Activated CD4-positive, alpha-beta T cell treated with anti-CD3 and anti-CD28 coated beads for 4 hours (primary cell): ENCODE results near the gene PRDM13.
"Not testable (repeated sequence)": the region's sequence is repeated elsewhere in the genome, so short reads cannot be mapped to it uniquely, and the experiment has no call there.

Source experiments
- DNase-seq, 2 donors: peaks; one replicate each; pipeline ENCODE4 v3.0.0-alpha.2; 2020

The PRDM13 gene

DNA sequence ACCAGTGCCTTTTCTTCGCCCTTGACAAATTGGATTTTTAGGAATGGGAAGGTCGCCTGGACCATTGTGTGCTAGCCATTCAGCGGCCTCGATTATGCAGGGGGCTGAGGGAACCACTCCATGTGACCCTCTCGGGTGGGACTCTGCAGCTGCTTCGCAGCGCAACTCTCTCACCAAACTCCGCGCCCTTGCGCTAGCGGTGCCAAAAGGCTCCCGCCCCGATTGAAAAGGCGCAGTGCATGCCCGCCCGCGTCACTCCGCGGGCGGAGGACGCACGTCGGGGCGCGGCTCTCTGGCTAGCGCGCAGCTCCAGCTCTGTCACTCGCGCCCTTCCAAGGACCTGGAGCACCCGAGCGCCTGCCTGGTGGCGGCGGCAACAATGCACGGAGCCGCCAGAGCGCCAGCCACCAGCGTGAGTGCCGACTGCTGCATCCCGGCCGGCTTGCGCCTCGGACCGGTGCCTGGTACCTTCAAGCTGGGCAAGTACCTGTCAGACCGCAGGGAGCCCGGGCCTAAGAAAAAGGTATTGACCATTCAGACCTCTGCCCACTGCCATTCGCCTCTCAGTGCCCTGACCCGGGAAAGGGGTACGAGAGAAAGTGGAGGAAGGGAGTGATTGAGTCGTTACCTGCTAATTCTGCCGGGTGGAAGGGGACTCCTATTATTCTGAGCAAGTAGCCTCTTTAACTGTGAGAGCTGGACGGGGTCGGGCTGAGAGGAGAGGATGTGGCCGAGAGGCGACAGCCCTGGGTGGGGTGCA is at the start of gene PRDM13:
Gene PRDM13, plus strand, starts transcription at position 178 of the 760 bp plus-strand sequence. Its CDS starts 202 bp downstream, at position 380.
- DNase-seq, result no peak

DNA sequence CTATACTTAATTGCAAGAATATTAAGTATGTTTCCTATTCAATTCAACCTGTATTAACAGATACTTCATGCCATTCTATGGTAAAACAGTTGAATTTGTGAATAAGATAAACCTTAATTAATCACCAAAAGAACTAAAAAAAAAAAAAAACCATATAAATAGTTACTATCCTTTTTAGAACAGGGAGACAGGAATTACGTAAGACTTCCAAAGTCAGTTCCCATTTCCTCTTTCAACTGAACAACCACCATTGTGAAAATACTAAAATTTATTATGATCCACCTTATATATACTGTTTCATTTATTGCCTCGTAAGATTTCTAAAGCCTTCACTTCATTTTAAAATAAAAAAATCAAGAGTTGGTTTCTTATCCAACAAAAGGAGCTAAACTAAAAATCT is 47.6 kb upstream of the PRDM13 start:
- DNase-seq, result no peak

DNA sequence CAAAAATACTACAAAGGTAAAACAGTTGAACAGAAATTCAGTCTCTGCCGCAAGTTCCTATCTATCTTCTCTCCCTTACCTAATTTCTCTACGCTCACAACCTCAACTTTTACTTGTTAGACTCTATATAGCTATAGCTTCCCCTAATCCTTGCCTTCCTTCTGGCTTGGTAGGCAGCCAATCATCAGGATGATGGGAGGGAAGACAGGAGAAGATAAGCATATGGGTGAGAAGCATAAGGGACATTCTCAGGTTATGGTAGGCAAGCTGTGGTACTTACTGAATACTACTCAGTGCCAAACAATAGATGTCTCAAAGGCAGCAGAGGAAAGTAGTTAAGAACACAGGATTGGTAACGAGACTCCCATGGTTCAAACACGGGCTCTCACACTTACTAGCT is 46.0 kb upstream of the PRDM13 start:
- DNase-seq, result no peak

DNA sequence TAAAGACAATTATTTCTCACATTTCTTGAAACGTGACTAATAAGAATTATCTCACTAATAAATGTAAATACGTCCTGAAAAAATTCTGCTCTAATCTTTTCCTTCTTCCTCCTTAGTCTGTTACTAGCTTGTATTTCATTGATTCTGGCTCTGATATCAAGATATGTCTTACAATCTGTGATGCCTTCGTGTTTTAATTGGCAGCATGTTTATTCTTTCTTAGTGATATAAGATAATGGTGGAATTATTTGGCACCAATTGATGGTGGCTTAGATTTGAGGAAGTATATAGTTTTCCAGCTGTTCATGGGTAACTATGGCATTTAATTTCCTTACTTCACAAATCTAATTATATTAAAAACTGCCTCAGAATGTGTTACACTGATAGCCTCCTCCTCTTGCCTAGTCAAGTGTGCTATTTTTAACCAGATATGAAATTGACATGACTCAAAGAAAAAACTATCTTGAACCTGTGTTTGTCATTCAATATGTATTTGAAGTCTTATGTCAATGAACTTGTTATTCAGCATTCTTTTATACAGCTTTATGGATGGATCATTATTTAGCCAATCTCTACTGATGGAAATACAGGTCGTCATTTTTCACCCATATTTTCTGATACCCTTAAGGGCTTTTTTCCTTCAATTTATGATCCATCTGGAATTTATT is 43.4 kb upstream of the PRDM13 start:
- no peak for DNase-seq

DNA sequence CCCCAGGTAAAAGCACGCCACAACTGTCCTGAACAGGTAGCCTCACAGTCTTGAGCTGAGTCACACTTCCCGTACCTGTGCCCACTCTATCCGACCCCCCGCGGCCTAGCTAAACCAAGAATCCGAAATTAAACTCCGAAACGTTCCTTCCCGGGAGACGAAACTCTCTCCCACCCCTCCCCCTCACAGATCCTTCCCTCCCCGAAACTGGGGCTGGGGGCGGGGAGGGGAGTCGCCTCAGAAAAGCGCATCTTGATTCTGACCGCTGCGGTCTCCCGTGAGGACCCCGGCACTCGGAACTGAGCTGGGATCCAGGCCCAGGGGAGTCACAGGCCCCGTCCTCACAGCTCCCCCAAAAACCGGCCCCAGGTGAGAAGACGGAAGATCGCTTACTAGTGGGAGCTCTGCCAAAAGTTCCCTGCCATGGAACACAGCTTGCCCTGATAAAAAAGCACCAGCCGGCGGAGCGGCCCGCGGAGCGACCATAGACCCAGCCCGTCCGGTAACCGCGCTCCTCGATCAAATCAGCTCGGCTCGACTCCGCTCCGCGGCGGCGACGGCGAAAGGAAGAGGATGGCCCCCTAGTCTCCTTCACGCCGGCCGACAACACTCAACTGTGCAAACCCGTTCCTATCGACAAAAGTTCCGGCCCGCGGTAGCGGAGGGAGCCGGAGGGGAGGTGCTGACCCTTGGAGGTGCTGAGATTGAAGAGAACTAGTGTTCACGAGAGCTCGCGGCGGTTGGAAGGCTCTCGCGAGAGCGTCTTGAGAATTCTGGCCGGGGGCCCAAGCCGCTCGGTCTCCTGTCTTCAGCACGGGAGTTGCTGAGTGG is 38.3 kb upstream of the PRDM13 start, which contains the start of gene CCNC:
Gene CCNC, minus strand, starts transcription at position 558 of the 831 bp plus-strand sequence. Its CDS starts 133 bp downstream, at position 425.
- peak; percentile 87 for DNase-seq

DNA sequence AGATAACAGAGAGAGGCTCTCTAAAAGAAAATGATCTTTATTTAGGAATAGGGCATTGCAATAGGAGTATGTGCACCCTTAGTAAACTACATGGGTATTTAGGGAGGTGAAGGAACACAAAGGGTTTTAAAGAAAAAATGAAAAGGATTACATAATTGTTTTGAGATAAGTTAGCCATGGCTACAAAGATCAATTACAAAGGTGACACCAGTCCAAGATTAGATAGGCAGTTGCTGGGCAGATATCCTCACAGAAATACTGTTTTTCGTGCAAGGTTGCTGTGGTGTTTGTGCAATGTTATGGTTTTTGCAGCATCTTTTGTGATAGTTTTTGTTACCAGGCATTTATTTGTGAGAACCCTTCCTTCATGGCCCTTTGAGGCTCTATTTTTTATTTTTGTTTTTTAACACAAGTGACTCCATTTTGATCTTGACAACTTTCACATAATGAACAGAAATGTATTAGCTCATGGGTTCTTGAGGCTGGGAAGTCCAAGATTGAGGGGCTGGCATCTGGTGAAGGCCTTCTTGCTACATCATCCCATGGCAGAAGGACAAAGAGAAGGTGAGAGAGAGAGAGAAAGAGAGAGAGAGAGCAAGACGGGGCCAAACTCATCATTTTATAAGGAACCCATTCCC is 32.5 kb upstream of the PRDM13 start:
- no peak for DNase-seq

DNA sequence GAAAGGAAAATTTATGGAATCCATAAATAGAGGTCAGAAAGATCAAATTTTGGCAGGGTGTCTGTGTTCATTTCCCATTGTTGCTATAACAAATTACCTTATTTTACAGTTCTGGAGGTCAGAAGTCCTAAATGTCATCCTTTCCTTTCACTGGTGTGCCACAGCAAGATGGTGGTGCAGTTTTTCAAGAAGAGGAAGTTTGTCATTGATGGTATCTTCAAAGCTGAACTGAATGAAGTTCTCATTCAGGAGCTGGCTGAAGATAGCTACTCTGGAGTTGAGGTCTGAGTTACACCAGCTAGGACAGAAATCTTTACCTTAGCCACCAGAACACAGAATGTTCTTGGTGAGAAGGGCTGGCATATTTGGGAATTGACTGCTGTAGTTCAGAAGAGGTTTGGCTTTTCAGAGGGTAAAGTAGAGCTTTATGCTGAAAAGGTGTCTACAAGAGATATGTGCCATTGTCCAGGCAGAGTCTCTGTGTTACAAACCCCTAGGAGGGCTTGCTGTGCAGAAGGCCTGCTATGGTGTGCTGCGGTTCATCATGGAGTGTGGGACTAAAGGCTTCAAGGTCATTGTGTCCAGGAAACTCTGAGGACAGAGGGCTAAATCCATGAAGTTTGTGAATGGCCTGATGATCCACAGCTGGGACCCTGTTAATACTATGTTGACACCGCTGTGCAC is 30.9 kb upstream of the PRDM13 start:
- no peak for DNase-seq

DNA sequence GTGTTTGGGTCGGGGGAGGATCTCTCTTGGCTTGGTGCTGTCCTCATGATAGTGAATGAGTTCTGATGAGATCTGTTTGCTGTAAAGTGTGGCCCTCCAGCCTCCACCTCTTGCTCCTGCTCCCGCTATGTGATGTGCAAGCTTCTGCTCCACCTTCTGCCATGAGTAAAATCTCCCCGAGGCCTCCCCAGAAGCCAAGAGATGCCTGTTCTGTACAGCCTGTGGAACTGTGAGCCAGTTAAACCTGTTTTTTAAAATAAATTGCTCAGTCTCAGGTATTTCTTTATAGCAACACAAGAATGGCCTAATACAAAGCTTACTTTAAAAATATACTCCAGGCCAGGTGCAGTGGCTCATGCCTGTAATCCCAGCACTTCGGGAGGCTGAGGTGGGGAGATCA is 26.9 kb upstream of the PRDM13 start:
- DNase-seq, result no peak

DNA sequence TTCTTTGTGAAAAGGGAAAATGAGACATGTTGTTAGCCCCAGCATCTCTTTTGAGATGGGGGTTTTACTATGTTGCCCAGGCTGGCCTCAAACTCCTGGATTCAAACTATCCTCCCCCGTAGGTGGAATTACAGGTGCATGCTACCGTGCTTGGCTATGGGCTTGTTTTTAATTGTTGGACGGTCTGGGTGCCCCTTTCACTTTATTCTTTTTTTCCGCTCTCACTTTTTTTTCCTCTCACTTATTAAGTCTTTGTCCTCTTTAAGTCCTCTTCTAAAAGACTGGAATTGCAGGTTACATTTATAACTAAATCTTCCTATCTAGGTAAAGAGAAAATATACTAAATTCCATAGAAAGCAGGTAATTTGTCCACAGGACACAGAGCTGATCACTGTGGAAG is 18.8 kb upstream of the PRDM13 start:
- no peak for DNase-seq

DNA sequence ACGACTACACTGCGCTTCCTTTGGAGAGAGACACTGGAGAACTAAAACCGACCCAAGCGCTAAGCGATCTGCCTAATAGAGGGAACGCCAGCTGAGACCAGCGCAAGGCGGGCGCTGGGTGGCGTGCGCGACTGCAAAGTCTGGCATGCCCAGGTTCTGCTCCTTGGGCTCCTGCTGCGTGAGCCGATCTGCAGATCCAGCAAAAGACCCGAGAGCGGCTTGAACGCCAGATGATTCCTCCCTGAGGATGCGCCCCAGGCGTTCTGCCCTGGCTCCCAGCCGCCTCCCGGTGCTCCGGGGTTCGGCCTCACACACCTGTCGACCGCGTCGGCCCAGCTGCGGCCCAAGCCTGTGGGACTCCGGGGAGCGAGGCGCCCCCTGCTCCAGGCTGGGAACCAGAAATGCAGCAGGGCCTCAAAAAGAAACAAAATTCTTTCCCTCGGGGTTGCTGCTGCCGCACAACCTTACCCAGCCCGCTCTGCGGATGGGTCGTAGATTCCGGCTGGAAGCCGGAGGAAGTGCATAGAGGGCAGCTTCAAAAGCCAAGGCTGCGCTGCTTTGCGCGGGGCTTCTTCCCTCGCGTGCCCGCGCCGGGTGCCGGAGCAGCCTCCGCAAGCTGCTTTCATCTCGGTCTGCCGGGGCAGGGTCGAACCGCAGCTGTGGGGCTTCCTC is 17.9 kb upstream of the PRDM13 start:
- peak; percentile 64 to 68 for DNase-seq

DNA sequence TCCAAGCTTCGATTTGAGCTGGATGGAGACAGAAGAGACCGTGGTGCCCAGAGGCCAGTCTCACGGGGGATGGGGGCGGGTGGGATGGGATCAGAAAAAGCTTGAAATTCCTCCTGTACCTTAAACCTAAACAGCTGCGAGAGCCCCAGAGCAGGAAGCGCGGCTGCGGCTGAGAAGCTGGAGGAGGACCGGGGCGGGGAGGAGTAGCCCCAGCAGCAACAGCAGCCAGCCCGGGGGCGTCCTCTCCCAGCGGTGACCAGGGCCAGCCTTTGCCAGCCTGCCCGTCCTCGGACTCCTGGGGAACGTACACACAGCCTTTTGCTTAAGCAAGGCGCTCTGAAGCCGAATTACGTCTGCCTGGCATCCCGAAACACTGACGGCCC is 17.4 kb upstream of the PRDM13 start:
- DNase-seq, result no peak

DNA sequence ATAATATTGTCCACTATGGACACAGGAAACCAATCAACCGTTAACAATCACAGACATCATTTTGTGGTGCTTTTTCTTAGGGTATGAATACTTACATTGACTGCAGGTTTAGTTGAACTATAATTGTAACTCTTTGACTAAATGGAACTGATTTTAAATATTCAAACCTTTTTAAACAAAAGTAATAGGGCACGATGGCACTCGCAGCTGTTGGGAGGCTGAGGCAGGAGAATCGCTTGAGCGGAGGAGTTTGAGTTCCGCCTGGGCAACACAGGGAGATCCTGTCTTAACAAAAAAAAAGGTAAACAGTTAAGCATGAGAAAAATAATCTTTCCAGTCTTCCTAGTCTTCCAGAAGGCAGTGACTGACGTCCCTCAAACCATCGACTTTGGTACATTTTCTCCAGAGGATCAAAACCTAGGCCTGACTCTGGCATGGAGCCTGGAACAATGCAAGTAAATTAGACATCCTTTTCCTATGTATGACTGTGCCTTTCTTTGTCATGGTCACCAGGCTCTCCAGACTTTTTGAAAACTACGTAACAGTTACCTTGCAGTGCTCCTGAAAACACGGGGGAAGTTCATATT is 16.6 kb upstream of the PRDM13 start:
- DNase-seq, result no peak

DNA sequence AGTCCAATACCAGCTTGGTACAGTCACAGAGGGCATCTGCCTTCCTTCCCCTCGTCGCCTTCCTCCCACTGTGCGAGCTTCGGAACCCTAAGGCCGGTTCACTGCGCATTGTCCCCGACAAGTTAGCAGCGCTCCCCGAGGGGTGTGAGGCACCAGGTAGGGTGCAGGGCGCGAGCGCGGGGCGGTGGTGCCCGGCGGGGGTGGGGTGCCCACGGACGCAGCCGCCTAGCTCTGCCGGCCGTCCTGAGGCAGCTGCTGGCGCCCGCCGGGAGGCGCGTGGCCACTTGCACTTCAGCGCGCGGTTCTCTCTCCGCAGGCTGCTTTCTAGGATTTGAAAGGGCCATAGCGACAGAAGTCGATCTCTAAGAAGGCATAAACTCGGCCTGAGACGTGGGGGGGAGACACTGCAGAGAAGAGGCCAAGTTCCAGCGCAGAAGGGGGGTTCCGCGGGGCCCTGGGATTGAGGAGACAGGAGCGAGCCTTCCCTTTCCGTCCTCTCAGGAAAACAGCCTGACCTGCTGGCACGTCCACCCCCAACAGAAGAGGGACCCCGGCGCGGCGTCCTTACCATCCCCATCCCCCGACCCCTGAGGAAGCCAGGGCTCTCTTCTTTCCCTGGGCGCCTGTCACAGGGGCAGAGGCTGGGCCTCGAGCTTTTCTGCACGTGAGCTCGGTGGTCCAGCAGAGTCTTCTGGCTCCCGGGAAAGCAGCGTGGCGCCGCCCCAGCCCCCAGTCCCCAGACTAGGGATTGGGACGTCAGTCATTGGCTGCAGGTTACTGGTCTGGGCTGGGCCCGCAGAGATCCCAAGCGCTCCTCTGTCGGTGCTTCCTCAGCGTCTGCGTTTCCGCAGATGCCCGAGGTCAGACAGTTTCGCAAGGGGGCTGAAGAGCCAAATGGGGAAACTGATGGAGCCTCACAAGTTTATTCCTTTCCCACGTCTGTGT is 15.6 kb upstream of the PRDM13 start:
- no peak for DNase-seq

DNA sequence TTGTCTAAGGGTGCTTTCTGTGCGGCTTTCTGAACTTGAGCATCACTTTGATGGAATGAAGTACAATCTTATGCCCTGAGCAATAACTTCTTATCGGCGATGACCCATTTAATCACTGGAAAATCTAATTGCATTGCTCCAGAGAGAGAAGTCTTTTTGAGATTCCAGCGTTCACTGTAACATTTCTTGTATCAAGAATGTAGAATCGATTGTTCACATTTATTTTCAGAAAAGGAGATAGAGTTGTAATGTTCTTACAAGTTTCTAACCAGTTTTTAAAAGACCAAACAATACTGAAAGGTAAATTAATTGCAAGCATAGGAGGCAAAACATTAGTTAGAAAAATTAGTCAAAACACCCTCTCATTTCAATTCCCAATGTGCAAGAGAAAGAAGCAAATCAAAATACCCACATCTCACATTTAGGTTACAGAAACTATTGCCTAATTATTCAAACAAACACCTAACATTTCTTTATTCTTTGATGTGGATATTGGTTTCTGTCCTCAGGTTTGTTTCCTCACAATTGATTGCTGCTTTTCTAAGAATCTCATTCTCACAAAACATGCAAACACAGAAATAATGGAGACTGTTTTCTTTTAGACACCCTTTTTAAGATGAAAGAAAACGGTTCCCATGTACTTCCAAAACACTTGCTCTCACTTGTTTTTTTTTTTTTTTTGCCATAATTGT is 14.8 kb upstream of the PRDM13 start:
- DNase-seq, result no peak

DNA sequence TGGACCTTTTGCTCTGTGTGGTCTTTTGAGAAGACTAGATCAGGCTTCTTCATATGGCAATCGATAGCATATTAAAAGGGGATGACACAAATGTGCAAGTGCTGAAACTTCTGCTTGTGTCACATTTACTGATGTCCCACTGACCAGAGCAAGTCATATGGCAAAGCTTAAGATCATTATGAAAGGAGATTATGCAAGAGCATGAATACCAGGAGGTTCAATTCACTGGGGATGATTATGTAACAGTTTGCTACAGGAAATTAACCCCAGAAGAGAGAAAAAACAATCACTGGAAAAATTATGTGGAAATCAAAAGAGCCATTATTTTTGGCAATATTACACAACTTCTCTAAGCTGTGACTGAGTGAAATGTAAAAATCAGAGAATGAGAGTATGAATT is 13.7 kb upstream of the PRDM13 start:
- no peak for DNase-seq

DNA sequence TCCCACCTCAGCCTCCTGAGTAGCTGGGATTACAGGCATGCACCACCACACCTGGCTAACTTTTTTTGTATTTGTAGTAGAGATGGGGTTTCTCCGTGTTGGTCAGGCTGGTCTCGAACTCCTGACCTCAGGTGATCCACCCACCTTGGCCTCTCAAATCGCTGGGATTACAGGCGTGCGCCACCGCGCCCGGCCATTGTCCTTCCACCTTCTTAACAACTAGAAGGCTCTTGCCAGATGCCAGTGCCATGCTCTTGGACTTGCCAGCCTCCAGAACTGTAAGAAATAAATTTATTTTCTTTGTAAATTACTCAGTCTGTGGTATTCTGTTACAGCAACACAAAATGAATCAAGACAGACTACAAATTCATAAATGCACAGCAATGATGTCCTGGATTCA is 11.9 kb upstream of the PRDM13 start:
- not testable (repeated sequence) for DNase-seq

DNA sequence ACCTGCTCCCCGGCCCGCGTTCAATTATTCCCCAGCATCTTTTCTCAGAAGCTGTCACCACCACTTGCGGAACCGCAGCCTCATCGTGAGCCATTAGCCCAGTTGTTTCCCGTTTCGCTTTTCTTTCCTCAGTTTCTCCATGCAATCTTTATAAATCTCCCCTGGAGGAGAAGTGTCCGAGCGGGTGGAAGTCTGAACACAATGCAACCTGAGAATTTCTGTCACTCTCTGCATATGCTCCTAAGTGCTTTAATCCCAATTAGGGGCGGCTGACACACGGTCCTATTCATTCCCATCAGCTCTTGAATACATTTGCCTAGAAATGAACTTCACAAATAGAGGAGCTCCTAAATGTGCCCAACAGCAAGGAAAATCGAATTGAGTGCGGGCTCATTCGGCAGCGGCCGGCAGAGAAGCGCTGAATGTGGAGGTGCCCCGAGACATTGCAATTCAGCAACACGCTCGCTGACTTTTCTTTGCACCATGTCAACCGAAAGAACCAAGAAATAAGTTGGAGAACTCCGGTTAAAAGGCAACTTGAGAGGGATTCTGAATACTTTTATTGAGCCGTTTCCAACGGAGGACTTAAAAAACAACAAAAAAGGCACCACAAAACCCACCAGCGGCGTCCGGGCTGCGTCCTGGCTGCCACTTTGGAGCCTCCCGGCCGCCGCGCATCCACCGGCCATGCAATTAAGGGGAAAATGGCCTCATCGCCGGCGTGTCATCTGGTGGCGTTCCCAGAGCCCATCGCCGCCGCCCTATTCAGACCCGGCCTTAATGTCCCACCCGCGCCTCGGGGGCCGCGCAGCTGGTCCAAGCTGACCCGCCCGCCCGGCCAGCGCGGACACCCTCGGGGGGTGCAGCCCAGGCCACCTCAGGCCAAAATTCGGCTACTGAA is 3.9 kb upstream of the PRDM13 start:
- DNase-seq, result no peak

DNA sequence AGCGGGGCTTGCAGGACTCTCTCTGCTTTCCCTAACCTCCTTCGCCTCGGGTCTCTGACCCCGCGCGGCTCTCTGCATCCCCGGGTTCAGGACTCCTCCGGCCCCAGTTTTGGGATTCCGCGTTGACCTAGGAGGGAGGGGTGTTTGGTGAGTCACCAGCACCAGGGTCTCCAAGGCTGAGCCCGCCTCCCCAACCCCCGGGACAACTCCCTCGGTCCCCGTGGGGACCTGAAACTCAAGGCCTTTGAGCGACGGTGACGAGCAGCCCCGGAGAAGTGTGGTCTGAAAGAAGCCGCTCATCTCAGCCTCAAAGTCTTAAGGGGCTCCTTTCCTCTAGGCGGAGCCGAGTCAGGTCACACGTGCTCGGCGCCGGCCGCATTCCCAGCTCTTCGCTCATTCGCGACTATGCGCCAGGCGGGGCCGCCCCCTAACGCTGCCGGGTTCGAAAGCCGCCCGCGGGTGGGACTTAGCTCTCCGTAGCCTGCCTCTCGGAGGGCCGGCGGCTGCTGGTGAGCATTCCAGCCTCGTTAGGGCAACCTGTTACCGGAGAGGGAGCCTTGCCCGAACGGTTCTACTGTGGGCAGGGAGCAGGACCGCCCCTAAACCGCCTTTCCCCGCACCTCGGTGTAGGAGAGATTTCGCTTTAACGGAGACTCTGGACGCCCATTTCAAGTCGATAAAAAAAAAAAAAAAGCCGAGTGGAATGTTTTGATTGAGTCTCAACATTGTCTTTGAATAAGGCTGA is 3.0 kb upstream of the PRDM13 start:
- DNase-seq, result peak in 1 of 2 donors; percentile 15
